ENCODE measurements around the gene GLB1L. TPM values are rescaled to one million over a fixed set of nuclear protein-coding genes. Genes with fewer than 3 reads are reported as not detected.
"Not testable (repeated sequence)": the region's sequence is repeated elsewhere in the genome, so short reads cannot be mapped to it uniquely, and the experiment has no call there.

The GLB1L gene
- total RNA-seq, 1 donor from 2014 or later: 2.4 TPM

DNA sequence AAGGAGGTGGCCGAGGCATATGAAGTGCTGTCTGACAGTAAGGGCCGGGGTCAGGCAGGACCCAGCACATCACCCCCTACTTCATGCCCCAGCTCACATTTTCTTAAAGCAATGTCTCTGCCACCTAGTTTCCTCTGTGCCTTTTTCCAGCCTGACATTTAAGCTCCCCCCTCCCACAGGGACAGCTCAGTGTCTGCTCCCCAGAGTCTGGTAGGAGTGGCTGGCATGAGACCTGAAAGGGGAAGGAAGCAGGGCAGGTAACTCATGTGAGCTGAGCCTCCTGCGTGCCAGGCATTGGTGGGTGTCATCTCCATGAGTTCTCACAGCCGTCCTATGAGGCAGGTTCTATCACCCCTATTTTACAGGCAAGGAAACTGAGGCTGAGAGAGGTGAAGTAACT is 35.4 kb upstream of the GLB1L start:
- ATAC-seq: no peak

DNA sequence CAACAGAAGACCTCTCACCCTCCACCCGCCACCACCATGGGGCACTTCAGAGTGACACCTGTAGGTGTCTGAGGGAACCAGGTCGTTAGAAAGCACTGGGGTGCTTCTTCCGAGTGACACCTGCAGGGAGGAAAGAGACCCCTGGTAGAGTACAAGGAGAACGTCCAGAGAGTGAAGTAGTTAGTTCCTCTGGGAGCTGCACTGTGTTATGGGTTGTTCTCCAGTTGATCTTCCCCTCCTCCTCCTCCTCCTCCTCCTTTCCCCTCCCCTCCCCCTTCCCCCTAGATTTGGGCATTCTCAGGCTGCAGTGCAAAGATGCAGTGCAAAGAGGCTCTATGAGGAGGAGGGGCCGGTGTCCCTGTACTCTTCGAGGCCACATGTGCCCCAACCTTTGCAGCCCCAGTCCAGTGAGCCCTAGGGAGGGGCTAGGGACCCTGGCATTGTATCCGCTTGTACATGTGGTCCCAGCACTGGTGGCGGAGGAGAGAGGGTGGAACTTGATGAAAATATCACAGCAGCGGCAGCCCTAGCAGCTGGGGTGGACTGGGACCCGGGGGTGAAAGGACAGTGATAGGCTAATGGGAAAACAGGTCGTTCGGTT is 34.8 kb upstream of the GLB1L start:
- no peak for ATAC-seq

DNA sequence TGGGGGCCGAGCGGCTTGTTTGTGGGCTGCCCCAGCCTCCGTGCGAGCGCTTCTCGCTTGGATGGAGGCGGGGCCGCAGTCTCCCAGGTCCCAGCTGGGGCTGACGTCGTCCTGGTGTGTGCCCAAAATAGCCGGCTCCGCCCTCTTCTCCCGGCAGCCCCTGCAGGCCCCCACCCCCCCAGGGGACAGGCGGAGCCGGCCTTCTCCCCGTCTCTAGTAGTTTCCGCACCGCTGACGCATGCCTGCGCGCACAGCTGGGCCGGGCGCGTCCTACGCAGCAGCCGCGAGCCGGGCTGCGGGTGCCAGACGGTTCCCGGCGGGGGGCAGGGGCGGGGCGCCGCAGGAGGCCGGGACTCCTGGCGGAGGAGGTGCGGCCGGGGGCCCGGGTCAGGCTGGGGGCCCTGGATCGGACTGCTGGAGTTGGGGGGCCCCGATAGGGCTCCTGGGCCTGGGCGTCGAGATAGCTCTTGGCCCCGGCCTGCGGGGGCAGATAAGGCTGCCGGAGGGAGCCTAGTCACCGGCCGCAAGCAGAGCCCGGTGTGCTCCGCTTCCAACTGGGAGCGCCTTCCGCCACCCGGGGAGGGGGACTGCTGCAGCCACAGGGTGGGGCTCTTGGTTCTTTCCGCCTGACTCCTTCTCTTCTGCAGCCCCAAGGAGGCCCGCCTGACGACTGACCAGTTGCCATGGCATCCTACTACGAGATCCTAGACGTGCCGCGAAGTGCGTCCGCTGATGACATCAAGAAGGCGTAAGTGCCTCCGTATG is 34.1 kb upstream of the GLB1L start, which contains the start of gene DNAJB2:
TSS of gene DNAJB2 (plus strand) at position 216 of the 765 bp plus-strand sequence. CDS start at position 684, 468 bp downstream.
- ATAC-seq: peak; percentile 94

DNA sequence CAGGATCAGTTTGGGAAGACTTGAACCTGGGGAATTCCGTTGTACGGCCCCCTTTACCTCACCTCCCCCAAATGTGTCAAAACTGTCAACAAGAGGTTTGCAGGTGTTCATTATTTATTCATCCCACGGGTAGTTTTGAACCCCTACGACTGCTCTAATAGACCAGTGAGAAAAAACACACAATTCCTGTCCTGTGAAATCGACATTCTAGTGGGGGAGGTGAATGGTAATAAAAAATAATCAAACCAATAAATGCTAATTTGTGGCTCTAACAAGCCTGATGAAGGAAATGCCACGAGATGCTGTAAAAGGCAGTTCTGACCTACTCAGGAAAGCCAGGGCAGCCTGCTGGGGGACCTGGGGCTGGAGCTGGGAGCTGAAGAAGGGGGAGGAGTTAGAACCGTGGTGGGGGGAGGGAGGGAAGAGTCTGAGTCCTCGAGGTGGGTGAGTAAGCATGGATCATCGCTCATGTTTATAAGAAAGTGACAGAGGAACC is 33.5 kb upstream of the GLB1L start:
- no peak for ATAC-seq

DNA sequence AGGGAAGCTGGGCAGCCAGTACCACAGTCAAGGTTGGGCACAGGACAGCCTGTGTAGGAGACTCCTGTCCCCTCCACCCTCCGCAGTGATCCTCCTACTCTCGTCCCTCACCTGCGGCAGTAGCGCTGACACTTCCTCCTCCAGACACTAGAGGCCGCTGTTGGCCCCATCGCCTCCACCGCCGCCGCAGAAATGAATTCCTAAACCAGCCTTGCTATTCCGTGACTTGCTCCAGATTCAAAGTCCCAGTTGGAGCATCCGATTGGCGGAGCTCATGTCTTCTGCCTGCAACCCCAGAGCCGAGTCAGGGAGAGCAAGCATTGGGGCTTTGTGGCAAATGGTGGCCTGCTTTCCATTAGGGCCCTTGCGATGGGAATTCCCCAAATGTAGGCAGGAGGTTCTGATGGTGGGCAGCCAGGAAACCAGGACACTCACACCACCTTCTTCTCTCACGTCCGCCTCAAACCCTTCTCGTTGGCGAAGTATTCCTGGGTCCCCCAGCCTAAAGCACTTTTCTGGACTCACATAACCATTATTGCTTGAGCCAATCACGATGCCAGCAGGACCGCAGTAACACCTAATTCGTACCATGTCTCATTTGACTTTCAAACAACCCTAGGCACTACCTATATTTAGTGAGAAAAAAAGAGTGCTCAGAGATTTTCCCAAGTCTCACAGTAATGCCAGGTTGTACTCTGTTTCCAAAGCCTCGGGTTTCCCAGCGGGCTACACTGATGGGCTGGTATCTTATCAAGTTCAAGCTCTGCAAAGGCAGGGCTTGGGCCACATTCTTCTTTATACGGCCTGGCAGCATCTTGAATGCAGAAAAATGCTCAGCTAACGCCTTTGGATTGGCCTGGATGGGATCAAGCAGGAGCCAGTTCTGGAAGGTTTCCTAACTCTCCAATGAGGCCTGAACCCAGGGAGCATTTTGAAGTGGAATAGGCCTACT is 32.7 kb upstream of the GLB1L start:
- peak; percentile 30 for ATAC-seq

DNA sequence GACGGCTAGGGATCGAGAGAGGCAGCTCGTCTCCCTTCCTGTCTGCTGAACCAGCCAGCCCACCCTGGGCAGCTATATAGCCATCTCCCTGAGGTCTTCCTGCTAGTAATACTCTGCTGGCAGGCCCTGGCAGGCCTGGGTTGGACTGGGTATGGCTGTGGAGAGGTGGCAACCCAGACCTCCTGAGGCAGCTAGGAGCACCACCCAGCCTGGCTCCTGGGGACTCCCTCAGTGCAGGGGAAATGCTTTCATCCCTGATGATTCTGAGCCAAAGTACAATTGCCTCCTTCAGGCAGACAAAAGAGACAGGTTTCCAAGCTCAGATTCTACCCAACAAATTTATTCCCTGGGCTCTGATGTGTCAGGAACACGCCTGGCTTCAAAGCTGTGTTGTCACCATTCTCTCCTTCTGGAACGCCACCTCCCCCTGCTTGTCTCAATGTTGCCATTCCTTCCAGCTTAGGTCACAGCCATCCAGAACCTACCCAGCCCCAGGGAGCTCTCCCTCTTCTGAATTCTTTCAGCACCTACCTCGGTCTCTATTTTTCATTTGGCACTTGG is 29.2 kb upstream of the GLB1L start:
- peak; percentile 53 for ATAC-seq

DNA sequence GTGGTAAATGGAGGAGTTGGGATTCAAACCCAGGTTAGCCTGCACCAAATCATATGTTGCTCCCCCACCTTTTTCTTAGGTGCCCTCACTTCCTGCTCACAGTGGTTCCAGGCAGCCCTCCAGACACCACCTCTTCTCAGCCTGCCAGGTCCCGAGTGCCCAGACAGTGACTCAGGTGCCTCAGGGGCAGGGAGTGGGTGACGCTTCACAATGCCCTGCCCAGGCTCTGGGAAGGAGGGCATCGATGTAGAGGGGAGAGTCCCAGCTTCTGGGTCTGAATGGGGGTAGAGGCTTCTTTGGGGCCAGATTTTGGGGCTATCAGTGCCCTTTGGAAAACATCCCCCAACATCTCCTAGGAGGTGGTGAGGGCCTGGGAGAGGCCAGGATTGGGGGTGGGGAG is 28.7 kb upstream of the GLB1L start:
- peak; percentile 94 for ATAC-seq

DNA sequence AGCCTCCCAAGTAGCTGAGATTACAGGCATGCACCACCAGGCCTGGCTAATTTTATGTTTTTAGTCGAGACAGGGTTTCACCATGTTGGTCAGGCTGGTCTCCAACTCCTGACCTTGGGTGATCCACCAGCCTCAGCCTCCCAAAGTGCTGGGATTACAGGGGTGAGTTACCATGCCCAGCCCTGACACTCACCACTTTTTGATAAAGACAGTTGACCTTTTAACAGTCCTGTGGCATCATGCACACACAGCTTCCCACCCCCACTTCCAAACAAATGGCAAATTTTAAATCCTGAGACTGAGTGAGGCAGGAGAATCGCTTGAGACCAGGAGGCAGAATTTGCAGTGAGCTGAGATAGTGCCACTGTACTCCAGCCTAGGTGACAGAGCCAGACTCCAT is 27.8 kb upstream of the GLB1L start:
- no peak for ATAC-seq

DNA sequence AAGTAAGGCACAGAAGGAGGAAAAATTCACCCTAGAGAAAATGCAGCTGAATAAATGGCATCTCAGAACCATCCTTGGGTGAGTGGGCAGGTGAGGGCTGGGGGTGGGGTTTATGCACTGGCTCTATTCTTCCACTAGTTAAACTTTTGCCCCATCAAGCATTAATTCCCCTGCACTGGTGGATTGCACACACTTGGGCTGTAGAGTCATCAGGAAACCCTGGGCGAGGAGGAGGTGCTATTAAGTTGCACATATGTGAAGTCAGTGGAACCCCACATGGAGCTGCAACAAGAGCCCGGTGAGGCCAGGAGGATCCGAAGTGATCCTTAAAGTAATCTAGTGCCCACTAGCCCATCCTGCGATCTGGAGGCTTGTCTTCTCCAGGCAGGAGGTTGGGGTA is 27.1 kb upstream of the GLB1L start:
- no peak for ATAC-seq

DNA sequence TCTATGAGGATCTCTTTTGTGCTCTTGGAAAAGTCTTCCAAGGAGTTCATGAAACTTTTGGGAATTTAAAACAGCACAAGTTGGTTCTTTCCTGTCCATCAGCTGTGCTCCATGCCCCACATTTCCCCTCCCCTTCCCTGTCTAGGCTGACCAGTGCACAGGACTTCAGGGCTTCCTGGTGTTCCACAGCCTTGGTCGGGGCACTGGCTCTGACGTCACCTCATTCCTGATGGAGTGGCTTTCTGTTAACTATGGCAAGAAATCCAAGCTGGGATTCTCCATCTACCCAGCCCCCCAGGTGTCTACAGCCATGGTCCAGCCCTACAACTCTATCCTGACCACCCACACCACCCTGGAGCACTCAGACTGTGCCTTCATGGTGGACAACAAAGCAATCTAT is 25.8 kb upstream of the GLB1L start:
- ATAC-seq: no peak

DNA sequence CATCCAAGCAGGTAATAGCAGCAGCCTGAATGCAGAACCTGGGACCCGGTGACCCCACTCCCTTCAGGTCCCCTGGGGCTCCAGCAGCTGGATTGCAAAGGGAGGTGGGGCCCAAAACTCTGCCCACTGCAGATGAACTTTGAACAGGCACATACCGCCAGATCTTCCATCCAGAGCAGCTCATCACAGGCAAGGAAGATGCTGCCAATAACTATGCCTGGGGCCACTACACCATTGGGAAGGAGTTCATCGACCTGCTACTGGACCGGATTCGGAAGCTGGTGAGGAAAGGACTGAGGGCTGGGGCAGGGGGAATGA is 24.8 kb upstream of the GLB1L start:
- ATAC-seq: no peak

DNA sequence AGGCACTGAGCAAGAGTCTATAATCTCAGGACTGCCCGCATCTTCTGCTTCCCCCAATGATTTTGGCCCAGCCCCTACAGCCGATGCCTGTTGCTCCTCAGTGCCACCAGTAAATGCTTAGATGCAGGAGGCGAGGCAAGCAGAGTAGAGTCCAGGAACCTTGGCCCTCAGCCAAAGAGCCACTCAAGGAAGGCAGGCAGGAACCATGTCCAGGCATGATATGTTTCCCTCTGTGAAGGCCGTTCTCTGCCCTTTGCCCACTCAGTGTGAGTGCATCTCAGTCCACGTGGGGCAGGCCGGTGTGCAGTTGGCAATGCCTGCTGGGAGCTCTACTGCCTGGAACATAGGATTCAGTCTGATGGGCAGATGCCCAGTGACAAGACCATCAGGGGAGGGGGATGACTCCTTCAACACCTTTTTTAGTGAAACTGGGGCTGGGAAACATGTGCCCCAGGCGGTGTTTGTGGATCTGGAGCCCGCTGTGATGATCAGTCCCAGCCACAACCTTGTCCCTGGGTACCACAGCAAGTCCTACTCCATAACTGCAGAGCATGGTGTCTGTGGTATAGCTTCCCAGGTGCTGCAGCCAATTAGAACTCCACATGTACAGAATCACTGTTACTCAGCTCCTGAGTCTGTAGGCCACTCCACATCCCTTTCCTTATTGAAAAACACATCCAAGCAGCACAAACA is 24.3 kb upstream of the GLB1L start:
- ATAC-seq: no peak

DNA sequence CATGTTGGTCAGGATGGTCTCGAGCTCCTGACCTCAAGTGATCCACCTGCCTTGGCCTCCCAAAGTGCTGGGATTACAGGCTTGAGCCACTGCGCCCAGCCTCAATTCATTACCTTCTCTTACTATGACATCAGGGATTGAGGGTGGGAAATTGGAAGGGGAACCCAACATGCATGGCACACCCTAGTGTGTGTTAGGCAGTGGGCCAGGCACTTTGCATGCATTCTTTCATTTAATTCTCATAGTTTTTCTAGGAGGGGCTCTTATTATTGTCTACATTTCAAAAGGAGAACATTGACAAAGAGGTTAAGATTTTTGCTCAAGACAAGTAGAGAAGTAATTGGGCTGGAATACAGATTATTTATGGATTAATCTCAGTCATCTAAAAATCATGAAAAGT is 23.1 kb upstream of the GLB1L start:
- no peak for ATAC-seq

DNA sequence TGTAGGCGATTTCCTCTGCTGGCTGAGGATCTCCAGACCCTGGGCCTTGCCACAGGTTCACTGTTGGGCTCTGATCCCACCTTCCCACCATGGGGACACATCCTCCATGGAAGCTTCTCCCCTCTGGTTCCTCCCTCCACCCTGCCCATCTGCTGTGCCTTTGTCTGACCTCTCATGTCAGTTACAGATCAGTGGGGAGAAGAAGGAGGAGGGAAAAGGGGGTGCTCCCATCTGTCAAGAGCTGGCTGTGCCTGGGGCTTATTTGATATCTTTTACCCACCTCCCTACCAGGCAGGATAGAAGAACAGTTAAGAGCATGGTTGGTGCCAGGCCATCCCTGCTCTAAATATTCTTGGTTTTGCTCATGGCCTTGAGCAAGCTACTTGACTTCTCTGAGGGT is 21.6 kb upstream of the GLB1L start:
- no peak for ATAC-seq

DNA sequence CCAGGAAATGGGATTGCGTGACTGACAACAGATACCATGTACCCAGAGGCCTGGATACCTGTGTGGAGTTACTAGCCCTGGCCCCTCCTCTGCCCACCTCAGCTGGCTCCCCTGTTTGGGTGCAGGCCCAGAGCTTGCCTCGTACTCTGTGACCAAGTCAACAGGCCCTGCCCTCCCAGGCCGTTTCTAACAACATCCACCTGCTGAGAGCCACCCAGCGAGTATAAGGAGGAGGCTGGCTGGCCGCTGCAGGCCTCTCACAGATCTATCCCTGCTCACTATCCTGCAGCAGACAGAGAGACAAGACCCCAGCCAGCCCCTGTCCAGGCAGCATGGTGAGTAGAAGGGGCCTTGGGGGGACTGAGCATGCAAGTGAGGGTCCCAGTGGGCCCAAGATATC is 21.0 kb upstream of the GLB1L start:
- no peak for ATAC-seq

DNA sequence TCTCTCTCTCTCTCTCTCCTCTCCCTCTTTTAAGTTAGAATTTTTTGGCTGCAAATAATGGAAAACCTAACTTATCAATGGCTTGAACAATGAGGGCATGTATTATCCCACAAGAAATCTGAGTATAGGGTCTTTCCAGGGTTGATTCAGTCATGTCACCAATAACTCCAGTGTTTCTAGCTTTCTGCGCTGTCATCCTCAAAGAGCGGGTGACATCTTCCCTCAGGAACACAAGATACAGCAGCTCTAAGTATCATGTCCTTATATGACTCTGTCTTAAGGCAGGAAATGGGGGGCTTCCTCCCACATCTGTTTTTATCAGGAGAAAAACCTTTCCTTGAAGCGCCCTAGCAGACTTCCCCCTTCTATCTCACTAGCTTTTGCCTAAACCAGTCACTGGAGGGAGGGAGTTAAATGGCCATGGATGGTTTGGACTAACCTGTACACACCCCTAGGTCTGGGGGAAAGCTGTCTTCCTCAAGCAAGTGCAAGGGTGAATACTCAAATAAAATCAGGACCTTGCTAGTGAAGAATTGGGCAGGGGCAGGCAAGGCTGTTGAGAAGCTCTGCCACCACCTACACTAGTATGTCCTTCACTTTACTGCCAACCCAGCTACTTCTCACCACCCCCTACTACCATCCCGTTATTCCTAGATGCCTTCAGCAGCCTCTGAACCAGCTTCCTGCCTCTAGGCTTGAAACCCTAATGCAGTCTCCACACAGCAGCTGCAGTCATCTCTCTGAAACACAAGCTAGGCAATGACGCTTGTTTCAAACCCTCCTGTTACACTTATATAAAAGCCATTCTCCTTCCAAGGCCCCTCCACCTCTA is 16.0 kb upstream of the GLB1L start:
- no peak for ATAC-seq

DNA sequence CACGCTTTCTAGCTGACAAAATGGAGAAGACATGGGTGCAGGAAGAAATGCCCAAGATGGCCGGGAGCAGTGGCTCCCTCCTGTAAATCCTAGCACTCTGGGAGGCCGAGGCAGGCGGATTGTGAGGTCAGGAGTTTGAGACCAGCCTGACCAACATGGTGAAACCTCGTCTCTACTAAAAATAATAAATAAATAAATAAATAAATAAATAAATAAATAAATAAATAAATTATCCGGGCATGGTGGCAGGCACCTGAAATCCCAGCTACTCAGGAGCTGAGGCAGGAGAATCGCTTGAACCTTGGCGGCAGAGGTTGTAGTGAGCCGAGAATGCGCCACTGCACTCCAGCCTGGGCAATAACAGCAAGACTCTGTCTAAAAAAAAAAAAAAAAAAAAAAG is 13.7 kb upstream of the GLB1L start:
- ATAC-seq: not testable (repeated sequence)

DNA sequence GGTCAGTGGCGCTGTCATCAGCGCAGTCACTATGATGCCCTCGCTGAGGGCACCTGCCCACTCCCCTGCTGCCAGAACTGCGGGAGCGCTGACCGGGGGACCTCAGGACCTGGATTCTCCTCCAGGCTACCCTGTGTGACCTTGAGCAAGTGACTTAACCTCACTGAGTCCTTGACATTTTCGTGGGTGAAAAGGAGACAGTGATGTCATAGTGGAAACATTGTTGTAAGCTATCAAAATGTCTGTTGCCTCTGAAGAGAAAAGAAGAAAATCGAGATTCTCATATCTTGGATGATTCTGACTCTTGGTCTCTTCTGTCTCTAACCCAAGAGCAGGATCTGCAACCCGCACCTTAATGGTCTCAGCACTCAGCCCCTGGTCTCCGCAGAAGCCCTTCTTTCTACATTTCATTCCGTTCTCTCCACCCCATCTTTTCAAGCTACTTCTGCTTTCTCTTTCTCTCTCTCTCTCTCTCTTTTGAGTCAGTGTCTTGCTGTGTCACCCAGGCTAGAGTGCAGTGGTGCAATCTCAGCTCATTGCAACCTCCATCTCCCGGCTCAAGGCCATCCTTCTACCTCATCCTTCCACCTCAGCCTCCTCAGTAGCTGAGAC is 9.5 kb upstream of the GLB1L start:
- ATAC-seq: no peak

DNA sequence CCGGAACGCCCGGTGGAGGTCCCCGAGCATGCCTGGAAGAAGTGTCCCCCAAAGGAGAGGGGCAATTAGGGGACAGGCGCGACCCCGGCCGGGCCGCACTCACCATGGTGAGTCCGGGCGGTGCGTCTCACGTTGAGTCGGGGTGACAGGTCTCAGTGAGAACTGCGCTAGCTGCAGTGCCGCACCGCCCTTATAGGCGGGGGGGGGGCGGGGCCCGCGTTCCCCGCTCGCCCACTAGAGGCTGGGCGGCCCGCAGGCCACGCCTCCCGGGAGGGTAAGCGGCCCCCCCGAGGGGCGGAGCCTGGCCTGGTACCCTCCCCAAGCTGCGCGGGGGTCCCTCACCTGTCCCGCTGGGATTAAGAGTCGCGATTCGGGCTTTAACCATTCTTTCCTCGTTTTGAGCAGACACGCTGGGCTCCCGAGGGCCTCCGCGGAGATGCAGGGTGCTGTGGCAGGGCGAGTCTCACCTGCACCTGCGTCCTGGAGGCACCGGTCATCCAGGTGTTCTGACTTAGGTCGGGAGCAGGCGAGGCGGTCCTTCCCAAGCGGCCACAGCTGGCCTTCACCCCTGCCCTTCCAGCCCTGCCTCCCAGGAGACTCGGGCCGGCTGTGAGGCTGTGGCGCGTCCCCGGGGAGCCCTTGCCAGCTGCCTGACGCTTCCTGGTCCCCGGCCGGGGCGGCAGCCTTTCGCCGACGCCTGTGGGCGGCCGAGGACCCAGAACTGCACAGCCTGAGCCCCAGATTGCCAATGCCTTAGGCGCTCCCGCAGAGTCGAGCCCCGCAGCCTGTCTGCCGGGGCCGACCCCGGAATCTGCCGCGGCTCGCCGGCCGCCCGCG is 8.7 kb upstream of the GLB1L start, which contains the start of gene TUBA4A:
TSS of gene TUBA4A (minus strand) at position 166 of the 837 bp plus-strand sequence. CDS start at position 106, 60 bp downstream.
- peak; percentile 66 for ATAC-seq

Data from esophagus mucosa (tissue), 1 donor.